CD4-positive, alpha-beta T cell treated with Interleukin-4 for 1 hour (primary cell): ENCODE results near the gene OPN3.

Experiments
- DNase-seq, 2 donors: peaks; one replicate each; pipeline ENCODE4 v3.0.0-alpha.2; 2020 to 2022

OPN3 gene

DNA sequence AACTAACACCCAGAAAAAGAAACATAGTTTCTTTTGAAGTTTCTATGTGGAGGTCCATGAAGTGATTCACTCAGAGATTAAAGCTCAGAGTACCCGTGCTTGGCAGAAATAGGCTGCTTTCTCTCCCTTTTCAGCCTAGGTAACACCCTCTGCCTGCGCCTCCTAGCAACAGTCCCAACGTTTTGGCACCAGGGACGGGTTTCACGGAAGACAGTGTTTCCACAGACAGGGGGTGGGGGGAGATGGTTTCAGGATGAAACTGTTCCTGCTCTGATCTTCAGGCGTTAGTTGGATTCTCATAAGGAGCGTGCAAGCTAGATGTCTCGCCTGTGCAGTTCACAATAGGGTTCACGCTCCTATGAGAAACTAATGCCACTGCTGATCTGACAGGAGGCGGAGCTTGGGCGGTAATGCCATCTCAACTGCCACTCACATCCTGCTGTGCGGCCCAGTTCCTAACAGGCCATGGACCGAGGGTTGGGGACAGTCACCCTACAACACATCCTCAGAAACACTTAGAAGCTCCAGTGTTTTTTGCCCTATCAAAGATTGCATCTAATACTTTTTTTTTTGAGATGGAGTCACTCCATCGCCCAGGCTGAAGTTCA is 53.2 kb downstream of the OPN3 start:
- no peak for DNase-seq

- DNase-seq, result no peak
Observed at GRCh38 chr1:241582921-241583321, 57.2 kb downstream of the OPN3 start.

DNA sequence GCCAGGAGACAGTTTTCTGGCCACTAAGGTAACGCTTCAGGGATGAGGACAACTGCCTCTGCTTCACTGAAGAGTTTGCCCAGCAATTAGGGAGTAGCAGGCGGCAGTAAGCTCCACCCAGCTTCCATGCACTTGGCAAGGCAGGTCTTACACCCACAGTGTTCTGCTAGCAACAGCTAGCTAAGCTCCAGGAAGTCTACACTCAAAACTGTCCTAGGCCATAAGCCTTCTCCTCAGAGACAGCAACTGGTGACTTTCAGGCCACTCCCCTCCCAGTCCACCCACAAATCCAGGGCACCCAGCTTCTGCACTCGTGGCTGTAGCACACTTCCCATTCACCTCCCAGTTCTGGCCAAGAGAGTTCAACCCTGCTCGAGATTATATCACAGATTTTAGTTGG is 60.7 kb downstream of the OPN3 start:
- DNase-seq, result no peak

DNA sequence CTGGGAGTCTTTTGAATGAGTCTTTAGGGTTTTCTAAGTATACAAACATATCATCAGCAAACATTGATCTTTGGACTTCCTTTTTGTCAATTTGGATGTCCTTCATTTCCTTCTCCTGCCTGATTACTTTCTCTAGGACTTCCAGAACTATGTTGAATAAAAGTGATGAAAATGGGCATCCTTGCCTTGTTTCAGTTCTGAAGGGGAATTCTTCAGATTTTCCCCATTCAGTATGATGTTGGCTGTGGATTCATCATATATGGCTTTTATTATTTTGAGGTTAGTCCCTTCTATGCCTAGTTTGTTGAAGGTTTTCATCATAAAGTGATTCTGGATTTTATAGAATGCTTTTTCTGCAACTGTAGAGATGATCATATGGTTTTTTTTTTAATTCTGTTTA is 66.0 kb downstream of the OPN3 start:
- no peak for DNase-seq

DNA sequence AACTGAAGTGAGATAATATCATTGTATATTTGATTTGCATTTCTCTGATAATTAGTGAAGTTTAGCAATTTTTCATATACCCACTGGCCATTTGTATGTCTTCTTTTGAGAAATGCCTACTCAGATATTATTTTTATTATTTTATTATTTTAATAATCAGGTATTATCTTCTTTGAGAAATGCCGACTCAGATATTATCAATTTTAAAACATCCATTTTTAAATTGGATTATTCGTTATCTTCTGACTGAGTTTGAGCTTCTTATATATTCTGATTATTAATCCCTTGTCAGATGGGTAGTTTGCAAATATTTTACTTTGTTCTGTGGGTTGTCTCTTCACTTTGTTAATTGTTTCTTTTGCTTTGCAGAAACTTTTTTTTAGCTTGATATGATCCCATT is 70.3 kb downstream of the OPN3 start:
- no peak for DNase-seq

GRCh38 chr1:241560849-241561187 is 79.4 kb downstream of the OPN3 start:
- no peak for DNase-seq

DNA sequence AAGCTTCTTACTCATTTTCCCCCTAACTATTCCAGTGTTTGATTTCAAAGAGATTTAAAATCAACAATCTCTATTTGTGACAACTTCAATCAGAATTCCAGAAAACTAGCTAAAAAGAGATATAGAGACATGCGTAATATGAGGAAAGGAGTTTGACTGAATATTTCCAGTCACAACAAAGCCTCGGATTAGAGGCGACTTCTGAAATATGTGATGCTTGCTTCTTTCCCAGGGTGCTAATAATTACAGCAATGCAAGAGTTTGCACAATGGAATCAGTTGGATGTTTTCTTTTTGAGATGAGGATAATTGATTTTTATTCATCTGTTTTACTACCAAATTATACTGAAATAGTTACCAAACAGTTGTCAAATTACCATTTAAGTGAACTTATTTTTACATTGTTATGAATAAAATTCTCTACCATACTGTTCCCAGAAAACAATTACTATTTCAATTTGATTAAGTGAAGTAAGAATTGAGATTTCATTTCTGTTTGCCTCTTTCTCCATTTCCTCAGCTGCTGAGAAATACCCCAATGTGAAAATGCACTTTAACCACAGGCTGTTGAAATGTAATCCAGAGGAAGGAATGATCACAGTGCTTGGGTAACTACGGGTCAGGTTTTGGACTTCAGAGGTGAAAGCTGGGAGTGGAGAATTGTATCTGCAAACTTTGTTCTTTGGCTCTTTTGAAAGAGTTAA is 79.9 kb downstream of the OPN3 start:
- no peak for DNase-seq

GRCh38 chr1:241557551-241558193 is 82.5 kb downstream of the OPN3 start:
- no peak for DNase-seq

DNA sequence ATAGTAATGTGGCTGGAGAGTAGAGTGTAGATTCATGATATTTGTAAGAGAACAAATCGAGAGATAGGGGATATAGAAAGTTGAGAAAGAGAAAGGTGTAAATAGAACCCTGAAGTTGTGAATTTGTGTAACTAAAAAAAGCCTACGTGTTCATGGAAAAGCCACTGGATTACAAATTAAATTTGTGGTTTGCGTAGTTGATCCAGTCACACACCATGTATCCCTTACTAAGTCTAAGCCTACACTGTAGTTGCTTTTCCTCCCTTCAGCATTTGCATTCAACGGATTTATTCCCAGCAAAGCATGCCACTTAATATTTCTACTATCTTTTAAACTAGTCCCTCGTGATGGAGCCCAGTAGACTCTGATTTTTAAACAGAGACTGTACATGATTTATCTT is 83.1 kb downstream of the OPN3 start:
- no peak for DNase-seq

DNA sequence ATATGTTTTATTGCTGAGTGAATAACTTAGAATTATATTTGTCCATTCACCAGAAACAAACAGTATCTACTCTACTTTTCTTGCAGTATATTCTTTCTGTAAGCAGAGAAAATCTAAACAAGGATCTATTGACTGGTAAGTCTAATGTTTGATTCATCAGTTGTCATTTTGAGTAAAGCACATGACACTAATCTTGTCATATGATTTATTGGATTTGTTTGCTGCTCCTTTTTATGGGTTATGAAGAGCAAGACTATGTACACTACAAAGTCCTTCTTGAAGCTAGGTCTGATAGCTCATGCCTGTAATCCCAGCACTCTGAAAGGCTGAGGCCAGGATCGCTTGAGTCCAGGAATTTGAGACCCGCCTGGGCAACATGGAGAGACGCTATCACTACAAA is 84.6 kb downstream of the OPN3 start:
- DNase-seq, result no peak

DNA sequence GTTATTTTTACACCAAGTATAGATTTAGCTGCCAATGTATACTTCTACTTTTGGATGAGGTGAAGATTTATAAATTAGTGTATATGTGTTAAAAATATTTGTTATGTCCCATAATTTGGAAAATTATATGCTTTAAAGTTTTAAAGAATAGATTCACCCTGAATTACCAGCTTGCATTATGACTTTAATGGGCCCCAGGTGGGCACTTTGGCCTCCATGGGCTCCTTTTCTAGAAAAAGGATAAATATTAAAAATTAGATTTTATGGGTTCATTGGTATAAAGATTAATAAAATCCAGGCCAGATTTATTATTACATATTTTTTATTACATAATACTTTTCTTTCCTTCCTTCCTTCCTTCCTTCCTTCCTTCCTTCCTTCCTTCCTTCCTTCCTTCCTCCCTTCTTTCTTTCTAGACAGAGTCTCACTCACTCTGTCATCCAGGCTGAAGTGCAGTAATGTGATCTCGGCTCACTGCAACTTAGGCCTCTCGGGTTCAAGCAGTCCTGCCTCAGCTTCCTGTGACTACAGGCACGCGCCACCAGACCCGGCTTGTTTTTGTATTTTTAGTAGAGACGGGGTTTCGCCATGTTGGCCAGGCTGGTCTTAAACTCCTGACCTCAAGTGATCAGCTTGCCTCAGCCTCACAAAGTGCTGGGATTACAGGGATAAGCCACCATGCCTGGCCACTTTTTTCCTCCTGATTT is 86.1 kb downstream of the OPN3 start:
- DNase-seq, result no peak

DNA sequence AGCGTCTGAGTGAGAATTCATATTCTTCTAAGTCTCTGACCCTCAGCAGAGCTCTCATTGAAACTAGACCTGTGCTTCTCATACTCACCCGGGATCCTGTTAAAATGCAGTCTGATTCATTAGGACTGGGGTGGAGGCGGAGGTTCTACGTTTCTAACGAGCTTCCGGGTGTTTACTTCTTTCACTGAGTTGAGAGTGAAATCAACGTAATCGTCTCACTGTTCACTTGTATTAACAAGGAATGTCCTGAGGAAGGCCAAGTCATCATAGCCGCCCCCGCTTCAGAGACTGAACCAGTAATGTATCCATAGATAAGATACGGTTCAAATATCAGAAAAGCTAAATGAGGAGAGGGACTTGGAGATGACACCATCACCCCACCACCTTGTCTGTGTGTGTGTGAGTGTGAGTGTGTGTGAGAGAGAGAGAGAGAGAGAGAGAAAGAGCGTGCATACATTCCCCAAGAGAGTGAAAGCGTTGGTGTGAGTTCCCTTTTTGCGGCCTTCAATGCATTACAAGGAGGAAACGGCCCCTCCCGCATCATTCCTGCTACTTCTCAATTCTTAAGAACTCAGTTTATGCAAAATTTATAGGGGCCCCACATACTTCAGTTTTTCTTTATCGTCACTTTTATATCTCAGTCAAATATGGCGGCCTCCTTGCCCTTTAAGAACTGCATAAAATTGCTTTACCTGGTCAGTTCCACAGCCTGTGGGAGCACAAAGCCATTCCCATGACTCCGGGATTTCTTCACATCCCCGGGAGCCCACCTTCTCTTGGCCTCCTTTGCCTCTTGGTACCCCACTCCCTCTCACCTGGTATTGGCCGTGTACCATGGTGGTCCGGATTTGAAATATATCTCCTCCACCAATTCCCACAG is 88.2 kb downstream of the OPN3 start:
- peak; percentile 63 to 88 for DNase-seq

- DNase-seq, result no peak
Observed at GRCh38 chr1:241550318-241550717, 89.9 kb downstream of the OPN3 start.

GRCh38 chr1:241548008-241548407 is 92.2 kb downstream of the OPN3 start:
- no peak for DNase-seq
